HFFc6 (cell line): ENCODE results near the gene KCNIP4. TPM values are rescaled to one million over a fixed set of nuclear protein-coding genes. Genes with fewer than 3 reads are reported as not detected.

Source experiments
- DNase-seq: peaks from one replicate; pipeline ENCODE4 v3.0.0-alpha.2; 2018
- H3K27ac Mint-ChIP-seq: 2 replicates; pipeline ENCODE4 v1.8.0; 2020; ENCODE audit warnings: mild to moderate bottlenecking, mixed read lengths
- H3K27me3 Mint-ChIP-seq: 2 replicates; pipeline ENCODE4 v1.8.0; 2021; ENCODE audit warnings: mild to moderate bottlenecking, moderate library complexity, mixed read lengths; ENCODE audit not compliant: insufficient read depth
- H3K36me3 Mint-ChIP-seq: 2 replicates; pipeline ENCODE4 v1.8.0; 2021; ENCODE audit warnings: low read depth, mixed read lengths
- H3K4me1 Mint-ChIP-seq: 2 replicates; pipeline ENCODE4 v1.8.0; 2020; ENCODE audit warnings: low read depth, mixed read lengths
- H3K4me3 Mint-ChIP-seq: 2 replicates; pipeline ENCODE4 v1.8.0; 2020; ENCODE audit warnings: mild to moderate bottlenecking, moderate library complexity, mixed read lengths
- H3K9me3 Mint-ChIP-seq: 2 replicates; pipeline ENCODE4 v1.8.0; 2020; ENCODE audit warnings: mild to moderate bottlenecking, mixed read lengths
- total RNA-seq, 6 experiments: library from RNA; stranded (reverse); fragmentation: NEBNext Ultra II Directional; extraction: Animal tissue kit (Norgen Biotek cat#: 25700); gene quantifications; 2 replicates in 1 of 6; 3 replicates in 5 of 6; pipeline ENCODE4 v1.2.3, GENCODE V29; 2021
- TF ChIP-seq, protein P1 (sequence below): fragments of 200-600 bp; sonication (generic); IDR thresholded peaks from 2 replicates; pipeline ENCODE4 v1.5.0; 2021; ENCODE audit warnings: antibody characterized with exemption, mild to moderate bottlenecking

The KCNIP4 gene
- total RNA-seq, 6 experiments from 2014 or later: not detected

DNA sequence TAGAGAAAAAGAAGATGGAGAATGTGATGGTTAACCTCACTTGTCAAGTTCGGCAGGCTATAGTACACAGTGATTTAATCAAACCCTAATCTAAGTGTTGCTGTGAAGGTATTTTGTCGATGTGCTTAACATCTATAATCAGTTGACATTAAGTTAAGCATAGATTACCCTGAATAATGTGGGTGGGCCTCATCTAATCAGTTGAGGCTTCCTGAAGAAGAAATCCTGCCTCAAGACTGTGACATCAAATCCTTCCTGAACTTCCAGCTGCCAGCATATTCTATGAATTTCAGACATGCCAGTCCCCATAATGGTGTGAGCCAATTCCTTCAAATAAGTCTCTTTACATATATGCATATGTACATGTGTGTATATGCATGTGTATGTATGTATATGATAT lies 1066.9 kb downstream of the KCNIP4 start:
- TF ChIP-seq, protein P1, sequence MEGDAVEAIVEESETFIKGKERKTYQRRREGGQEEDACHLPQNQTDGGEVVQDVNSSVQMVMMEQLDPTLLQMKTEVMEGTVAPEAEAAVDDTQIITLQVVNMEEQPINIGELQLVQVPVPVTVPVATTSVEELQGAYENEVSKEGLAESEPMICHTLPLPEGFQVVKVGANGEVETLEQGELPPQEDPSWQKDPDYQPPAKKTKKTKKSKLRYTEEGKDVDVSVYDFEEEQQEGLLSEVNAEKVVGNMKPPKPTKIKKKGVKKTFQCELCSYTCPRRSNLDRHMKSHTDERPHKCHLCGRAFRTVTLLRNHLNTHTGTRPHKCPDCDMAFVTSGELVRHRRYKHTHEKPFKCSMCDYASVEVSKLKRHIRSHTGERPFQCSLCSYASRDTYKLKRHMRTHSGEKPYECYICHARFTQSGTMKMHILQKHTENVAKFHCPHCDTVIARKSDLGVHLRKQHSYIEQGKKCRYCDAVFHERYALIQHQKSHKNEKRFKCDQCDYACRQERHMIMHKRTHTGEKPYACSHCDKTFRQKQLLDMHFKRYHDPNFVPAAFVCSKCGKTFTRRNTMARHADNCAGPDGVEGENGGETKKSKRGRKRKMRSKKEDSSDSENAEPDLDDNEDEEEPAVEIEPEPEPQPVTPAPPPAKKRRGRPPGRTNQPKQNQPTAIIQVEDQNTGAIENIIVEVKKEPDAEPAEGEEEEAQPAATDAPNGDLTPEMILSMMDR: no peak
- Mint-ChIP-seq H3K36me3 (no peaks in the 10 kb centered on the region), H3K4me3 (no peak overlapping the region), H3K4me1 (peaks cover 5% of the 10 kb centered on the region; the same call in 1 of the 2 replicates), H3K9me3 (no peaks in the 10 kb centered on the region; the same call in 1 of the 2 replicates), H3K27ac (no peak overlapping the region), H3K27me3 (peaks cover 4% of the 10 kb centered on the region; the same call in 1 of the 2 replicates)
- no peak for DNase-seq

DNA sequence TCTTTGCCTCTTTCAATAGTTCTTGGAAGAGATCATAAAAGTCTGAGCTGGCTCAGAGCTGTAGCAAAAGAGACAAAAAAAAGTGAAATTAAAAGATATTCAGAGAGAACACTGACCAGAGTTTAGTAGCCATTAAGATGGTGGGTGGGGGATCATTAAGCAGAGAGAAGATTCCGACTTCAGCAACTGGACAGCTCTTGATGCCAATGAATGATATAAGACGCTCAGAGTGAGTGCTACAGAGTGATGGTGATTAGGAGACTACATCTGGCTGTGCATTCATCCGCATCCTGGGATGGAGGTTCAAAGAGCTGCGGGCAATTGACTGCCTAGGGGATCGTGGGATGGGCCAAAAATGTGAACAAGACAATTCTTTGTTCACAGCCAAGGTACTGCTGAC lies 1069.8 kb downstream of the KCNIP4 start:
- peaks cover 5% of the 10 kb centered on the region; the same call in 1 of the 2 replicates for H3K4me1 Mint-ChIP-seq
- no peak overlapping the region for H3K27ac Mint-ChIP-seq
- no peak for DNase-seq
- H3K36me3 Mint-ChIP-seq: no peaks in the 10 kb centered on the region
- H3K9me3 Mint-ChIP-seq: no peaks in the 10 kb centered on the region
- TF ChIP-seq, protein P1: no peak
- H3K4me3 Mint-ChIP-seq: no peak overlapping the region
- 0 out of 2 replicates have a peak, but pooled peaks cover 3% of the 10 kb centered on the region for H3K27me3 Mint-ChIP-seq

DNA sequence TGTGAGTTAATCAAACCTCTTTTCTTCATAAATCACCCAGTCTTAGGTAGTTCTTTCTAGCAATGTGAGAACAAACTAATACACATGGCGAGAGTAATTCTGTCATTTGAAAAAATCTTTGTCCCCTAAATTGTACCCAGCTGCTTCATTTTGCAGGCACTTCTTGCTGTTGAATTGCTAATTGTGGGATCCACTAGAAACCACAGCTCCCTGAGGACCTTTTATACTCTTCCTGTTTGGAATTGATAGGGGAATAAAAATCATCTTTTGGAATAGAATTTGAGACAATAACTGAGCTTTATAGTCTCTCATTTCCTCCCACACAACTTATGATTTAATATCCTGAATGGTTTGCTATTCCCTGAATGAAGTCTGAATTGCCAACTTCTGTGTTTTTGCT lies 1078.1 kb downstream of the KCNIP4 start:
- no peak for DNase-seq
- TF ChIP-seq, protein P1: no peak
- Mint-ChIP-seq H3K27me3 (peaks cover 4% of the 10 kb centered on the region; the same call in 1 of the 2 replicates), H3K4me1 (peaks cover 14% of the 10 kb centered on the region; the same call in 1 of the 2 replicates), H3K9me3 (no peaks in the 10 kb centered on the region), H3K4me3 (no peak overlapping the region), H3K36me3 (no peaks in the 10 kb centered on the region), H3K27ac (no peak overlapping the region)

DNA sequence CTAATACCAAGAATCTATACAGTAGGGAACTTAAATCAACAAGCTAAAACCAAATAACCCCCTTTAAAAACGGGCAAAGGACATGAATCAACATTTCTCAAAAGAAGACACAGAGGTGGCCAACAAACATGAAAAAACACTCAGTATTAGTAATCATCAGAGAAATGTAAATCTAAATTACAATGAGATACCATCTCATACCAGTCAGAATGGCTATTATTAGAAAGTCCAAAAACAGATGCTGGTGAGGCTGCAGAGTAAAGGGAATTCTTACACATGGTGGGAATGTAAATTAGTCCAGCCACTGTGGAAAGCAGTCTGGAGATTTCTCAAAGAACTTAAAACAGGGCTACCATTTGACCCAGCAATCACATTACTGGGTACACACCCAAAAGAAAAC lies 1080.5 kb downstream of the KCNIP4 start:
- no peaks in the 10 kb centered on the region for H3K27me3 Mint-ChIP-seq
- H3K4me3 Mint-ChIP-seq: no peak overlapping the region
- H3K36me3 Mint-ChIP-seq: no peaks in the 10 kb centered on the region

DNA sequence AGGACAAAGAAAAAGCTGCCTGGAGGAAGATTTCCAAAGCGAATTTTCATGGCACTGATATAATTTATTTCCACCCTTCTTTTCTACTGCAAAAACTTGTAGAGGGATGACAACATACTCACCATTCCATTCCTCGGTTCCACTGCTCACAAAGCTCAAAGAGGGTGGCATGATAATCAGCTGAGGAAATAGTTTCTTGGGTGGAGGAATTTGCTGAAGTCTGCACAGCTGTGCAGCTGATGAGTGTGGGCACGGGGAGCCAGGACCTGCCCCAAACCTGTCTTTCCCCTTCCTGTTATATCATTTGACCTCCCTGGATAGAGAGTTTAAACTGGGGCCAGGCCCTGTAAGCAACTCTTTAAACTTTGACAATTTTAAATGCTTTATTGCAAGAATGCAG lies 1087.7 kb downstream of the KCNIP4 start:
- DNase-seq: no peak
- TF ChIP-seq, protein P1: no peak
- Mint-ChIP-seq H3K27me3 (peaks cover 3% of the 10 kb centered on the region; the same call in 1 of the 2 replicates), H3K36me3 (no peaks in the 10 kb centered on the region), H3K27ac (no peak overlapping the region), H3K9me3 (no peaks in the 10 kb centered on the region), H3K4me3 (no peak overlapping the region), H3K4me1 (peaks cover 17% of the 10 kb centered on the region; the same call in 1 of the 2 replicates)

More for the DNA sequence above, 1080.5 kb downstream of the KCNIP4 start:
- TF ChIP-seq, protein P1: no peak
- DNase-seq: peak; percentile 60
- peaks cover 14% of the 10 kb centered on the region; the same call in 1 of the 2 replicates for H3K4me1 Mint-ChIP-seq
- H3K27ac Mint-ChIP-seq: no peak overlapping the region; the same call in 1 of the 2 replicates
- no peaks in the 10 kb centered on the region for H3K9me3 Mint-ChIP-seq
